Right lobe of liver (tissue), 6 donors: ENCODE data around the gene DPH1. TPM values are rescaled to one million over a fixed set of nuclear protein-coding genes. Genes with fewer than 3 reads are reported as not detected.

Experiments used
- ATAC-seq, 4 donors: fragments of 200-7000 bp; cut with Tn5 transposase; one replicate each; pipeline ENCODE4 v1.9.1; 2020; ENCODE audit warnings: mild to moderate bottlenecking in 4 of 4, moderate library complexity in 4 of 4
- DNase-seq, 3 donors: peaks; one replicate each; pipeline ENCODE4 v3.0.0-alpha.2; 2020
- H3K27ac ChIP-seq, 3 donors: fragments of 200-600 bp; one replicate each; pipeline ENCODE4 v1.8.0; 2022
- H3K27me3 ChIP-seq, 2 donors: fragments of 200-600 bp; one replicate each; pipeline ENCODE4 v1.8.0; 2022
- H3K36me3 ChIP-seq, 4 donors: fragments of 200-600 bp; sonication (generic) in 1 of 4; one replicate each; pipeline versions ENCODE4 v1.5.1 to v1.8.0; 2017 to 2022; ENCODE audit warnings: control low read depth in 1 of 4
- H3K4me1 ChIP-seq, 4 donors: fragments of 200-600 bp; sonication (generic) in 1 of 4; one replicate each; pipeline versions ENCODE4 v1.5.1 to v1.8.0; 2017 to 2022; ENCODE audit warnings: control low read depth in 1 of 4
- H3K4me3 ChIP-seq, 3 donors: fragments of 200-600 bp; one replicate each; pipeline ENCODE4 v1.8.0; 2022
- H3K9me3 ChIP-seq, 4 donors: fragments of 200-600 bp; sonication (generic) in 1 of 4; one replicate each; pipeline versions ENCODE4 v1.5.1 to v1.8.0; 2017 to 2022; ENCODE audit warnings: control low read depth in 1 of 4
- POLR2A ChIP-seq: fragments of 450-650 bp; IDR thresholded peaks from one replicate; pipeline ENCODE4 v1.6.1; 2017; ENCODE audit warnings: antibody characterized with exemption, mild to moderate bottlenecking
- WGBS: methylation state at CpG from one replicate; pipeline ENCODE4 v1.1.6; 2018; ENCODE audit warnings: low coverage, low lambda C conversion rate; ENCODE audit not compliant: insufficient coverage; ENCODE audit errors: missing lambda C conversion rate; 5-methylcytosine and 5-hydroxymethylcytosine counted together
- intact Hi-C, 2 donors: fragments of 100-400 bp; cut with DNase I; formaldehyde crosslinking; loops; one replicate each; pipeline versions ENCODE4 v1.11.2 to v1.14.1; 2022
- total RNA-seq, 6 experiments: library from RNA; depleted of rRNA in 2 of 6; stranded (reverse); fragments of >200 nt in 2 of 6; fragmentation: NEBNext Ultra II Directional in 3 of 6; extraction: Animal tissue kit (Norgen Biotek cat#: 25700) in 3 of 6; gene quantifications; one replicate each; pipeline versions ENCODE4 v1.1.0 to v1.2.4, GENCODE V29; 2016 to 2023
- TF ChIP-seq, protein P1 (sequence below), 4 donors: fragments of 200-600 bp in 3 of 4; fragments of 450-650 bp in 1 of 4; IDR thresholded peaks; one replicate each; pipeline versions ENCODE4 v1.5.1 to v1.8.0; 2016 to 2022; ENCODE audit warnings: antibody characterized with exemption in 4 of 4, mild to moderate bottlenecking in 2 of 4
- donor health status: DM: no; HTN: yes; CAD: no.
- donor health status: DM: no; HTN: no; CAD: no.
- donor health status: DM: no; HTN: no; CAD: no.
- donor health status: DM: no; HTN: yes; CAD: no.
- donor health status: DM: no; HTN: yes; CAD: no.

Gene DPH1
- total RNA-seq, 6 experiments from 2014 or later = 20.0 to 41.1 (median 25.4) TPM

DNA sequence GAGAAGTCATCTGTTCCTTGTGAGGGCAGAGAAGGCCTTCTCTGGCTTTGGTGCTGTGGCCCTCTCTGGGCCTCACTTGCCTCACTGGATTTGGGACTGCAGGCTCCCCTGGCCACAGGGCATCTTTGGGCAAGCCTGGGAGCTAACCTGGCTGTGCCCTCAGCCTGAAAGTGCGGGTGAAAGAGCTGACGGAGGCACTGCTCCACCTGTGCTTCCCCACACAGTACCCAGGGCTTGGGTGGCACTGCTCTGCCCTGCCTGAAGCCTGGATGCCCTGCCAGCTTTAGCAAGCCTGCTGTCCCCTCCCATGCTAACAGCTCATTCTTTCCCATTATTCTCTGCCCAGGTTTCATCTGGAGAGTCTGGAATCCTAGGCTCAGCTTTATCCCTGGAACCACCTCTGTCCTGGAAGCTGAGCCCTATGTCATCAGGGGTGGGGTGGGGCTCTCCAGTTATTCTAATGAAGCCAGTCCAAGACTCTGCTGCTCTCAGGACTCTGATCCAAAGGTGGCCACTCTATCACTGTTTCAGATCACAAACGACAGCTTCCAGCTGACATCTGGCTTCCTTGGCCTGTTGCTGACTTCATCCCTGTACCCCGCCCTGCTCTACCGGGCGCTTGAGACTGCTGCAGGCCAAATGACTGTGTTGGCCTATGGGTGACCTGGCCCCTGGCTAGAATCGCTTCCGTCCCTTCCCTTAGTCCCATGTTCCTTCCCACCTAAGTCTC is 54.2 kb downstream of the DPH1 start:
- DNase-seq (no peak), ATAC-seq (peak in 3 of 4 donors; percentile 9 to 33 (median 29))
- intact Hi-C loops = no loop called here
- Histone ChIP-seq H3K4me1 (peaks cover 0 to 27% (median 6%) of the 10 kb centered on the region in 4 donors), H3K9me3 (no peaks in the 10 kb centered on the region), H3K27ac (peak overlapping the region; percentile 62 to 77 (median 69)), H3K4me3 (no peak overlapping the region), H3K27me3 (no peaks in the 10 kb centered on the region), H3K36me3 (peaks cover 0 to 8% (median 0%) of the 10 kb centered on the region in 4 donors)
- TF ChIP-seq, protein P1, sequence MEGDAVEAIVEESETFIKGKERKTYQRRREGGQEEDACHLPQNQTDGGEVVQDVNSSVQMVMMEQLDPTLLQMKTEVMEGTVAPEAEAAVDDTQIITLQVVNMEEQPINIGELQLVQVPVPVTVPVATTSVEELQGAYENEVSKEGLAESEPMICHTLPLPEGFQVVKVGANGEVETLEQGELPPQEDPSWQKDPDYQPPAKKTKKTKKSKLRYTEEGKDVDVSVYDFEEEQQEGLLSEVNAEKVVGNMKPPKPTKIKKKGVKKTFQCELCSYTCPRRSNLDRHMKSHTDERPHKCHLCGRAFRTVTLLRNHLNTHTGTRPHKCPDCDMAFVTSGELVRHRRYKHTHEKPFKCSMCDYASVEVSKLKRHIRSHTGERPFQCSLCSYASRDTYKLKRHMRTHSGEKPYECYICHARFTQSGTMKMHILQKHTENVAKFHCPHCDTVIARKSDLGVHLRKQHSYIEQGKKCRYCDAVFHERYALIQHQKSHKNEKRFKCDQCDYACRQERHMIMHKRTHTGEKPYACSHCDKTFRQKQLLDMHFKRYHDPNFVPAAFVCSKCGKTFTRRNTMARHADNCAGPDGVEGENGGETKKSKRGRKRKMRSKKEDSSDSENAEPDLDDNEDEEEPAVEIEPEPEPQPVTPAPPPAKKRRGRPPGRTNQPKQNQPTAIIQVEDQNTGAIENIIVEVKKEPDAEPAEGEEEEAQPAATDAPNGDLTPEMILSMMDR (IDR thresholded peaks at IDR 0.05) = no peak
- TF ChIP-seq POLR2A = no peak
- WGBS = 65% methylated on average over 2 of the region's 8 CpGs

GRCh38 chr17:2084766-2085647 is 55.1 kb downstream of the DPH1 start:
- intact Hi-C loops = no loop called here
- ATAC-seq = peak; percentile 35 to 53 (median 48)

DNA sequence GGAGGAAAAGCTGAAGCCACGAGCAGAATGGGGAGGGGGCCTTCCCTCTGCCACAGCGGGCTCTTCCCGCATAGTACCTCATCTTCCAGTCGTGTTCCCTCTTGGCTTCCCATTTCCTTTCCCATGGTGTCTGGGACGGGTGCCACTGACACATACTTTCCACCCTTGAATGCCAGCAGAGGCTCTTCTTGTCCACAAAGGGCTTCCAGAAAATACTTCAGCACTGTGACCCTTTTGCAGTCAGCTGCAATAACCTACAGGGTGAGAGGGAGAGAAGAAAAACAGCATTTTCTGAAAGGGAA is 55.6 kb downstream of the DPH1 start:
- ATAC-seq (no peak), DNase-seq (no peak)
- 70% methylated on average over 4 of the region's 5 CpGs for WGBS
- Histone ChIP-seq H3K36me3 (peaks cover 0 to 8% (median 0%) of the 10 kb centered on the region in 4 donors), H3K27me3 (no peaks in the 10 kb centered on the region), H3K27ac (peak overlapping the region; percentile 47 to 82 (median 59)), H3K4me1 (peaks cover 0 to 28% (median 6%) of the 10 kb centered on the region in 4 donors), H3K9me3 (no peaks in the 10 kb centered on the region), H3K4me3 (no peak overlapping the region)
- intact Hi-C loops = no loop called here
- no peak for TF ChIP-seq POLR2A
- TF ChIP-seq, protein P1 (IDR thresholded peaks at IDR 0.05) = no peak

More at GRCh38 chr17:2084766-2085647, 55.1 kb downstream of the DPH1 start:
- DNase-seq = no peak
- TF ChIP-seq, protein P1 (IDR thresholded peaks at IDR 0.05) = no peak
- TF ChIP-seq POLR2A = no peak
- Histone ChIP-seq H3K9me3 (no peaks in the 10 kb centered on the region), H3K4me1 (peaks cover 0 to 28% (median 6%) of the 10 kb centered on the region in 4 donors), H3K27ac (peak overlapping the region; percentile 62 to 82 (median 69)), H3K4me3 (no peak overlapping the region), H3K36me3 (peaks cover 0 to 8% (median 0%) of the 10 kb centered on the region in 4 donors), H3K27me3 (no peaks in the 10 kb centered on the region)
- WGBS = 47% methylated on average over 6 of the region's 13 CpGs

GRCh38 chr17:2086306-2086705 is 56.4 kb downstream of the DPH1 start:
- Histone ChIP-seq H3K36me3 (peaks cover 0 to 5% (median 0%) of the 10 kb centered on the region in 4 donors), H3K27ac (peak overlapping the region; percentile 5 to 82 (median 59))

More at GRCh38 chr17:2086306-2086705, 56.4 kb downstream of the DPH1 start:
- 71% methylated on average over 1 of the region's 3 CpGs for WGBS
- H3K27me3 ChIP-seq = no peaks in the 10 kb centered on the region
- no peaks in the 10 kb centered on the region for H3K9me3 ChIP-seq
- intact Hi-C loops = no loop called here
- no peak for TF ChIP-seq POLR2A
- TF ChIP-seq, protein P1 (IDR thresholded peaks at IDR 0.05) = no peak
- DNase-seq (no peak), ATAC-seq (no peak)
- H3K4me1 ChIP-seq = peaks cover 0 to 28% (median 6%) of the 10 kb centered on the region in 4 donors
- H3K4me3 ChIP-seq = no peak overlapping the region
